CD14-positive monocyte (primary cell): ENCODE measurements around the gene CLDN6. TPM values are rescaled to one million over a fixed set of nuclear protein-coding genes. Genes with fewer than 3 reads are reported as not detected.

Experiments
- DNase-seq, 3 donors: peaks; one replicate each; pipeline ENCODE4 v3.0.0-alpha.2; 2011 to 2022
- H2AFZ ChIP-seq: 2 replicates; pipeline ENCODE4 v1.6.0; 2012; ENCODE audit warnings: mild to moderate bottlenecking, low read depth, low read length, inconsistent platforms; ENCODE audit not compliant: insufficient read depth, poor library complexity, severe bottlenecking
- H3K27ac ChIP-seq, 2 donors: 1 replicate in 1 of 2; 2 replicates in 1 of 2; pipeline ENCODE4 v1.5.1; 2012 to 2013; ENCODE audit warnings: low read length in 2 of 2, control low read depth in 1 of 2, inconsistent platforms in 1 of 2, low read depth in 1 of 2, mild to moderate bottlenecking in 1 of 2
- H3K27me3 ChIP-seq, 2 donors: one replicate each; pipeline versions ENCODE4 v1.6.0 to v1.6.1; 2011 to 2013; ENCODE audit warnings: low read length in 2 of 2; ENCODE audit not compliant: control insufficient read depth in 2 of 2, insufficient read depth in 2 of 2
- H3K36me3 ChIP-seq, 2 donors: replicated peaks in 1 of 2; 1 replicate in 1 of 2; 2 replicates in 1 of 2; pipeline versions ENCODE4 v1.5.1 to v1.6.1; 2012 to 2013; ENCODE audit warnings: low read length in 2 of 2, control low read depth in 1 of 2, inconsistent platforms in 1 of 2, mild to moderate bottlenecking in 1 of 2; ENCODE audit not compliant: insufficient read depth in 2 of 2, control insufficient read depth in 1 of 2
- H3K4me1 ChIP-seq, 2 donors: 1 replicate in 1 of 2; 2 replicates in 1 of 2; pipeline versions ENCODE4 v1.5.1 to v1.6.1; 2012 to 2013; ENCODE audit warnings: low read length in 2 of 2, control low read depth in 1 of 2, inconsistent platforms in 1 of 2, mild to moderate bottlenecking in 1 of 2, moderate library complexity in 1 of 2; ENCODE audit not compliant: insufficient read depth in 2 of 2, control insufficient read depth in 1 of 2
- H3K4me2 ChIP-seq: replicated peaks from 2 replicates; pipeline ENCODE3; 2012; ENCODE audit warnings: low read length, moderate library complexity, mild to moderate bottlenecking; ENCODE audit not compliant: poor library complexity, severe bottlenecking; ENCODE audit errors: extremely low read depth
- H3K4me3 ChIP-seq, 3 experiments: fragments of 200-600 bp in 1 of 3; sonication (generic) in 1 of 3; replicated peaks in 1 of 3; 1 replicate in 2 of 3; 2 replicates in 1 of 3; pipeline ENCODE4 v1.5.1; 2011 to 2013; ENCODE audit warnings: low read length in 3 of 3, mild to moderate bottlenecking in 3 of 3, control low read depth in 2 of 3, low read depth in 2 of 3, inconsistent platforms in 1 of 3, moderate library complexity in 1 of 3
- H3K79me2 ChIP-seq: 2 replicates; pipeline ENCODE4 v1.6.0; 2012; ENCODE audit warnings: mild to moderate bottlenecking, control low read depth, inconsistent platforms, low read length, moderate library complexity; ENCODE audit not compliant: insufficient read depth
- H3K9ac ChIP-seq: 2 replicates; pipeline ENCODE4 v1.6.0; 2017; ENCODE audit warnings: low read length, mild to moderate bottlenecking; ENCODE audit not compliant: insufficient read depth, poor library complexity, severe bottlenecking
- H3K9me3 ChIP-seq, 2 donors: replicated peaks in 1 of 2; 1 replicate in 1 of 2; 2 replicates in 1 of 2; pipeline versions ENCODE4 v1.5.1 to v1.6.1; 2012 to 2013; ENCODE audit warnings: low read length in 2 of 2, control low read depth in 1 of 2; ENCODE audit not compliant: control insufficient read depth in 1 of 2, insufficient read depth in 1 of 2
- H4K20me1 ChIP-seq: 2 replicates; pipeline ENCODE4 v1.6.0; 2012; ENCODE audit warnings: mild to moderate bottlenecking, low read length, control low read depth, moderate library complexity; ENCODE audit not compliant: insufficient read depth
- H3K27ac Mint-ChIP-seq, 7 donors: one replicate each; pipeline ENCODE4 v1.8.0; 2020; ENCODE audit warnings: mild to moderate bottlenecking in 7 of 7, mixed read lengths in 7 of 7, moderate library complexity in 6 of 7, inconsistent platforms in 2 of 7
- H3K27me3 Mint-ChIP-seq, 3 donors: one replicate each; pipeline ENCODE4 v1.8.0; 2021 to 2022; ENCODE audit warnings: low read depth in 3 of 3, mild to moderate bottlenecking in 3 of 3, mixed read lengths in 3 of 3, moderate library complexity in 3 of 3, inconsistent platforms in 1 of 3
- H3K36me3 Mint-ChIP-seq, 2 donors: one replicate each; pipeline ENCODE4 v1.8.0; 2020; ENCODE audit warnings: mixed read lengths in 2 of 2, inconsistent platforms in 1 of 2, mild to moderate bottlenecking in 1 of 2
- H3K4me1 Mint-ChIP-seq: one replicate; pipeline ENCODE4 v1.8.0; 2020; ENCODE audit warnings: mild to moderate bottlenecking, mixed read lengths
- H3K4me3 Mint-ChIP-seq, 2 donors: one replicate each; pipeline ENCODE4 v1.8.0; 2020; ENCODE audit warnings: mild to moderate bottlenecking in 2 of 2, mixed read lengths in 2 of 2, moderate library complexity in 1 of 2
- H3K9me3 Mint-ChIP-seq, 7 donors: one replicate each; pipeline ENCODE4 v1.8.0; 2020 to 2022; ENCODE audit warnings: mixed read lengths in 7 of 7, mild to moderate bottlenecking in 6 of 7, moderate library complexity in 6 of 7, inconsistent platforms in 2 of 7
- WGBS: methylation state at CpG from one replicate; pipeline ENCODE4 v1.1.5; 2013; ENCODE audit warnings: missing lambda C conversion rate; ENCODE audit not compliant: insufficient coverage; 5-methylcytosine and 5-hydroxymethylcytosine counted together
- intact Hi-C, 2 donors: fragments of 100-400 bp; cut with micrococcal nuclease; formaldehyde crosslinking; loops; one replicate each; pipeline versions ENCODE4 v1.15.0 to v1.15.1; 2023
- polyA plus RNA-seq, 3 donors: library from polyadenylated mRNA; depleted of rRNA in 1 of 3; unstranded in 2 of 3; stranded (reverse) in 1 of 3; fragments of 300-500 nt in 2 of 3; fragments of >200 nt in 1 of 3; fragmentation: Illumina TruSeq in 2 of 3; gene quantifications; 1 replicate in 2 of 3; 2 replicates in 1 of 3; pipeline ENCODE4 v1.2.3, GENCODE V29; 2012 to 2021
- TF ChIP-seq, protein P1 (sequence below): fragments of 200-600 bp; IDR thresholded peaks from one replicate; pipeline ENCODE4 v1.8.0; 2022; ENCODE audit warnings: antibody characterized with exemption, mild to moderate bottlenecking

The CLDN6 gene
- polyA plus RNA-seq, 3 donors, result not detected

- Histone ChIP-seq H3K79me2 (no peaks in the 10 kb centered on the region), H4K20me1 (no peaks in the 10 kb centered on the region), H3K9ac (no peak overlapping the region), H3K9me3 (no peaks in the 10 kb centered on the region), H3K36me3 (no peaks in the 10 kb centered on the region), H2AFZ (no peak overlapping the region), H3K4me3 (peak overlapping the region in 1 of 3 experiments; percentile 75), H3K27me3 (peaks cover 0 to 23% of the 10 kb centered on the region in 2 donors), H3K4me1 (peaks cover 49 to 56% of the 10 kb centered on the region in 2 donors), H3K27ac (peak overlapping the region in 1 of 2 donors; percentile 61), H3K4me2 (peak overlapping the region; percentile 75)
- H3K27ac Mint-ChIP-seq, result peak overlapping the region in 6 of 7 donors; percentile 78 to 95 (median 88)
- DNase-seq, result no peak
- peaks cover 5 to 6% of the 10 kb centered on the region in 2 donors for H3K36me3 Mint-ChIP-seq
- intact Hi-C loops, result no loop called here
- H3K27me3 Mint-ChIP-seq, result peaks cover 21 to 37% (median 21%) of the 10 kb centered on the region in 3 donors
- WGBS, result 84% methylated on average over 3 of the region's 4 CpGs
- H3K9me3 Mint-ChIP-seq, result peaks cover 0 to 4% (median 0%) of the 10 kb centered on the region in 7 donors
- TF ChIP-seq, protein P1, sequence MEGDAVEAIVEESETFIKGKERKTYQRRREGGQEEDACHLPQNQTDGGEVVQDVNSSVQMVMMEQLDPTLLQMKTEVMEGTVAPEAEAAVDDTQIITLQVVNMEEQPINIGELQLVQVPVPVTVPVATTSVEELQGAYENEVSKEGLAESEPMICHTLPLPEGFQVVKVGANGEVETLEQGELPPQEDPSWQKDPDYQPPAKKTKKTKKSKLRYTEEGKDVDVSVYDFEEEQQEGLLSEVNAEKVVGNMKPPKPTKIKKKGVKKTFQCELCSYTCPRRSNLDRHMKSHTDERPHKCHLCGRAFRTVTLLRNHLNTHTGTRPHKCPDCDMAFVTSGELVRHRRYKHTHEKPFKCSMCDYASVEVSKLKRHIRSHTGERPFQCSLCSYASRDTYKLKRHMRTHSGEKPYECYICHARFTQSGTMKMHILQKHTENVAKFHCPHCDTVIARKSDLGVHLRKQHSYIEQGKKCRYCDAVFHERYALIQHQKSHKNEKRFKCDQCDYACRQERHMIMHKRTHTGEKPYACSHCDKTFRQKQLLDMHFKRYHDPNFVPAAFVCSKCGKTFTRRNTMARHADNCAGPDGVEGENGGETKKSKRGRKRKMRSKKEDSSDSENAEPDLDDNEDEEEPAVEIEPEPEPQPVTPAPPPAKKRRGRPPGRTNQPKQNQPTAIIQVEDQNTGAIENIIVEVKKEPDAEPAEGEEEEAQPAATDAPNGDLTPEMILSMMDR, result no peak
- peak overlapping the region; percentile 76 to 93 for H3K4me3 Mint-ChIP-seq
- peaks cover 53% of the 10 kb centered on the region for H3K4me1 Mint-ChIP-seq
These were observed 9.3 kb downstream of the CLDN6 start for GRCh38 chr16:3008690-3009037.

- Histone ChIP-seq H3K27me3 (peaks cover 0 to 18% of the 10 kb centered on the region in 2 donors), H3K36me3 (no peaks in the 10 kb centered on the region), H3K9me3 (no peaks in the 10 kb centered on the region), H3K4me1 (peaks cover 49 to 56% of the 10 kb centered on the region in 2 donors), H3K4me3 (peak overlapping the region; percentile 16 to 75 (median 29)), H3K79me2 (no peaks in the 10 kb centered on the region), H2AFZ (peak overlapping the region; percentile 58), H4K20me1 (no peaks in the 10 kb centered on the region), H3K9ac (peak overlapping the region; percentile 44), H3K4me2 (peak overlapping the region; percentile 75), H3K27ac (peak overlapping the region; percentile 22 to 61)
- Mint-ChIP-seq H3K27ac (peak overlapping the region; percentile 79 to 95 (median 87)), H3K4me3 (peak overlapping the region; percentile 76 to 93), H3K4me1 (peaks cover 53% of the 10 kb centered on the region), H3K36me3 (peaks cover 5 to 6% of the 10 kb centered on the region in 2 donors), H3K27me3 (peaks cover 18 to 32% (median 21%) of the 10 kb centered on the region in 3 donors), H3K9me3 (peaks cover 0 to 3% (median 0%) of the 10 kb centered on the region in 7 donors)
- WGBS, result 0% methylated on average over 10 of the region's 17 CpGs
- intact Hi-C loops, result loop anchor here (2.0 kb wide), 2 partner anchors 13 to 15 kb away; partner anchors contain the start of genes HCFC1R1 (in 1 of the 2) and TNFRSF12A (in 1 of the 2)
- DNase-seq, result peak; percentile 50 to 66 (median 65)
- TF ChIP-seq, protein P1, result no peak
These were observed 9.9 kb downstream of the CLDN6 start for GRCh38 chr16:3007957-3008689.
